GM11168 (cell line): ENCODE data around the gene WBP2NL.

Experiments
- in situ Hi-C: fragments of 300-500 bp; cut with MboI; formaldehyde crosslinking; loops from one replicate; pipeline ENCODE4 v1.12.0; 2022; ENCODE audit warnings: low sequenced_read_pairs; ENCODE audit not compliant: unreplicated experiment

WBP2NL gene

DNA sequence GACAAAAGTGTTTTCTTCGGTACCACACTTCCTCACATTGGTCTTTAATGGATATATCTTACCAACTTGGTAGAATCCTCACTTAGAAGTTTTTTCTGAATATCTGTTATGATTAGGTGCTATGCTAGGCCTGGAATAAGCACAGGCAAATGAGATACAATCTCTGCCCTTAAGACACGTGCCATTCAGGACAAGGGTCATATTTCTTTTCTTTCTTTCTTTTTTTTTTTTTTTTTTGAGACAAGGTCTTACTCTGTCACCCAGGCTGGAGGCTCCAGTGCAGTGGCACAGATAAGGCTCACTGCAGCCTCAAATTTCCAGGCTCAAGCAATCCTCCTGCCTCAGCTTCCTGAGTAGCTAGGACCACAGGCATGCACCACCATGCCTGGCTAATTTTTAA is 23.0 kb downstream of the WBP2NL start:
- in situ Hi-C loops: no loop called here

DNA sequence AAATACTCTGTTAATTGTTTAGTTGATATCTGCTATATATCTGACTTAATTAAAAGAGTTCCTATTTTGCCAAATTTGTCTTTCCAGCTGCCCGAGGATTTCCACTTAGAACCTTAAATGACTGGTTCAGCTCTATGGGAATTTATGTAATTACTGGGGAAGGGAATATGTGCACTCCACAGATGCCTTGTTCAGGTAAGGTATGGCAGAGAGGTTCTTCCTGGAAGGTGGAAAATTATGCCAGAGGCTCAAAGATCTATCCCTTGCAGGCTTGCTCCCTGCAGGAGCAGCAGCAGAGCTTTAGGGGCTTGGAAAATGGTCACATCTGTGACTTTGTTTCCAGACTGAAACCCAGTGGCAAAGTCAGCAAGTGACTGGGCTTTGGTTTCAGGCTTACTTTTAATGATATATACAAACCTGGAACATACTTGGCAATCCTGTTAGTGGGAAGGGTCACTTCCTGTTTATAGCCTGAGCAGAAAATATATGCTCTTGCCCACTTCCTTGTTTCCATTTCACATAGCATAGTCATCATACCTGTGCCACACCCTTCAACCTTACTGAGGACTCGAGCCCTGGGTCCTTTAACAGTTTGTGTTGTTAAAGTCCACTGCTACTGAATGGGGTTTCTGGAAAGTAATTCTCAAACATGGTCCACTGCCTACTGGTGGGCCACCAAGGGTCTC is 23.7 kb downstream of the WBP2NL start:
- in situ Hi-C loops: no loop called here

DNA sequence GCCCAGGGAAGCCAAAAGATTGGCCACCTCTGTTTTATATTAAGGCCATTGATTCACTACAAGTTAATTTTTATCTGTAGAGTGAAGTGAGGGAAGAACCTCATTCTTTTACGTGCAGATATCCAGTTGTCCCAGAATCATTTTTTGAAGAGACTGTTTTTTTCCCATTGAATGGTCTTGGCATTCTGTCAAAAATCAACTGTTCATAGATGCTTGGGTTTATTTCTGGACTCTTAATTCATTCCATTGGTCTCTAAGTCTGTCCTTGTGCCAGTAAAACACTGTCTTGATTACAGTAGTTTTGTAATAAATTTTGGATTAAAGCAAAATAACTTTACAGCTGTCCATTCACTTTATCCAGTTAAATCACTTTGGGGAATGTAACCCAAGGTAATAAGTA is 26.8 kb downstream of the WBP2NL start:
- in situ Hi-C loops: no loop called here

DNA sequence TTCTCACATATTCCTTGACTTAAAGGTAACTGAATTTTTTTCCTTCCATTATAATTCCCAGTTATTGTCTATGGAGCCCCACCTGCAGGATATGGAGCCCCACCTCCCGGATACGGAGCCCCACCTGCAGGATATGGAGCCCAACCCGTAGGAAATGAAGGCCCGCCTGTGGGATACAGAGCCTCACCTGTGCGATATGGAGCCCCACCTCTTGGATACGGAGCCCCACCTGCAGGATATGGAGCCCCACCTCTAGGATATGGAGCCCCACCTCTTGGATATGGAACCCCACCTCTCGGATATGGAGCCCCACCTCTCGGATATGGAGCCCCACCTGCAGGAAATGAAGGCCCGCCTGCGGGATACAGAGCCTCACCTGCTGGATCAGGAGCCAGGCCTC is 28.1 kb downstream of the WBP2NL start:
- in situ Hi-C loops: no loop called here

DNA sequence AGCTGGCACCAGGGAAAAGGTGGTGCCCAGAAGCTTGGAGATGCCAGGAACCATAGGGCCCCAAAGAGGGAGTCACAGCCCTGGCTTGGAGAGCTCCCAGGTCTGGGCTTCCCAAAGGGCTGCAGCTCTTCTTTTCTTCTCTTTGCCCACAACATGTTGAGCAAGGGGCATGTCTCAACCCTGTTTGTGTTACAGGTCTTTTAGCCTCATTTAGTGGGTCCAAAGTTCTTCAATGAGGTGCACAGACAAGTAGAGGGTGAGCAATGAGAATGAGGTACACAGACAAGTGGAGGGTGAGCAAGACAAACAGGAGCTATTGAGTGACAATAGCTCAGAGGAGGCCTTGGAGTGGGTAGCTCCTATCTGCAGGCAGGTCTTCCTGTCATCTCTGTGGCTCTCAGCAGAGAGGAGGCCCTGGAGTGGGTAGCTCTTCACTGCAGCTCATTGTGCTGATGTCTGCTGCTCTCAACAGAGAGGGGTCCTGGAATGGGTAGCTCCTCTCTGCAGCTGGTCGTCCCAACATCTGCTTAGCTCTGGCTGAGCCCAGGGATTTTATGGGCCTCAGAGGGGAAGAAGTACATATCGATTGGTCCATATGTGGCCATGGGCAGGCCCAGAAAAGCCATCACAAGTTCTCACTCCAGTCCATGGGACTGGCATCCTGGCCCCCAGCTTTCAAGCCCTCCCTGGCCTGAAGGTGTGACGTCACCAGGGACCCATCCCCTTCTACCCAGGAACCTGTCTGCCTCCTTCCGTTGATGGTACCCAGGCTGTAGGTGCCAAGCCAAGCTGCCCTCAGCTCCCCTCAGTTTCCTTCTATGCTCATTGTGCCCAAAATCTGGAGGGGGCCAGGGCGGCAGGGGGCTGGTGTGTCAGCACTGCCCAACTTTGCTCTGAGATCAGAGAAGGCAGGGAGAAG is 34.9 kb downstream of the WBP2NL start:
- in situ Hi-C loops: no loop called here

DNA sequence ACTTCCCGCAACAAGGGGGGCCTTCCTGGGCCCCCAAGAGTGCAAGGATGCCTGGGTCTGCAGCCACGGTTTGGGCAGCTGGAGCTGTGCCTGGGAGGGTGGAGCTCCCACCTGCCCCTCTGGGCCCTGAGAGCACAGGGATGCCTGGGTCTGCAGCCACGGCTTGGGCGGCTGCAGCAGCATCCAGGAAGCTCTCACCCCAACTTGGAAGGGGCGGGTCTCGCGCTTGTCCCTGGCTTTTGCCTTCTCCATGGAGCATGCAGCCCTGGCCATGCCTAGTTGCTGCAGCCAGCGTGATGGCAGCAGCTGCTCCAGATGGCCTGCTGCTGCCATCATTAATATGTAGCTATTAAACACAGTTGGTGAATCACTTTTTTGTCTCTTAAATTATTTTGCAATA is 36.7 kb downstream of the WBP2NL start:
- in situ Hi-C loops: no loop called here

DNA sequence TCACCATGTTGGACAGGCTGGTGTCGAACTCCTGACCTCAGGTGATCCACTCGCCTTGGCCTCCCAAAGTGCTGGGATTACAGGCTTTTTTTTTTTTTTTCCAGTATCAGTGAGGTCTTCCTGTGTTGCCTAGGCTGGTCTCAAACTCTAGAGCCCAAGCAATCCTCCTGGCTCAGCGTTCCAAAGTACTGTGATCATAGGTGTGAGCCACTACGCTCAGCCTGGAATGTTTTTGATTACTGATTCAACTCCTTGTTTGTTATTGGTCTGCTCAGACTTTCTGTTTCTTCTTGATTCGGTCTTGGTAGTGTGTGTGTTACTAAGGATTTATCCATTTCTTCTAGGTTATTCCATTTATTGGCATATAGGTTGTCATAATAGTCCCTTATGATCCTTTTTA is 40.7 kb downstream of the WBP2NL start:
- in situ Hi-C loops: no loop called here

DNA sequence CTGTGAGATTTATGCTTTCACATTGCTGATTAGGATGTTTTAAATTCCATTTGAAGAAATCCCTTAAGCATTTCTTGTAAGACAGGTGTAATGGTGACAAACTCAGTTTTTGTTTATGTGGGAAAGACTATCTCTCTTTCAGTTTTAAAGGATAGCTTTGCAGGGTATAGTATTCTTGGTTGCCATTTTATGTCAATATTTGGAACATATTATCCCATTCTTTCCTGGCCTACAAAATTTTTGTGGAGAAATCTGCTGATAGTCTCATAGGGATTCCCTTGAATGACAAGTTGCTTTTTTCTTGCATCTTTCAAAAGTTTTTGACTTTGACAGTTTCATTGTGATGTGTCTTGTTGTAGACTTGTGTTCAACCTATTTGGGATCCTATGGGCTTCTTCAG is 43.2 kb downstream of the WBP2NL start:
- in situ Hi-C loops: no loop called here

DNA sequence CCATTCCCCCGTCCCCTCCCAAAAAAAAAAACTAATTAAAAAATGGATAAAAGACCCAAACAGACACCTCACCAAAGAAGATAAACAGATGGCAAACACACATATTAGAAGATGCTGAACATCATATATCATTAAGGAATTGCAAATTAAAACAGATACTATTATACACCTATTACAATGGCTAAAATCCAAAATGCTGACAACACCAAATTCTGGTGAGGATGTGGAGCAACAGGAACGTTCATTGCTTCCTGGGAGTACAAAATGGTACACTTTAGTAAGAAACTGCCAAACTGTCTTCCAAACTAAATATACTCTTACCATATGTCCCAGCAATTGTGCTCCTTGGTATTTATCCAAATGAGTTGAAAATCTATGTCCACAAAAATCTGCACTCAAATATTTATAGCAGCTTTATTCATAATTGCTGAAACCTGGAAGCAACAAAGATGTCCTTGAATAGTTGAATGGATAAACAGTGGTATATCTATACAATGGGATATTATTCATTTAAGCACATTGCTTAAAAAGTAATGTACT is 52.1 kb downstream of the WBP2NL start:
- in situ Hi-C loops: no loop called here

DNA sequence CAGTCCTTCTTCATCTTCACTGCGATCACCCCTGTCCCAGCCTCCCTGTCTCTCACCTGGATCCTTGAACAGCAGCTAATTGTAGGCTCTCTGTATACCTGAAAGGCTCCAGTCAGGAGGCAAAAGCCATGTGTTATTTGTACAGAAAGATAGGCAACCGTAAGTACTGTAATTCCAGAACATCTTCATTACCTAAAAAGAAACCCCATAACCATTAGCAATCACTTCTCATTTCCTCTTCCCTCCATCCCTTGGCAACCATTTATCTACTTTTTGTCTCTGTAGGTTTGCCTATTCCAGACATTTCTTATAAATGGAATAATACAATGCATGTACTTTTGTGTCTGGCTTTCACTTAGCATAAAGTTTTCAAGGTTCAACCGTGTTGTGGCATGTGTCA is 54.2 kb downstream of the WBP2NL start:
- in situ Hi-C loops: no loop called here

DNA sequence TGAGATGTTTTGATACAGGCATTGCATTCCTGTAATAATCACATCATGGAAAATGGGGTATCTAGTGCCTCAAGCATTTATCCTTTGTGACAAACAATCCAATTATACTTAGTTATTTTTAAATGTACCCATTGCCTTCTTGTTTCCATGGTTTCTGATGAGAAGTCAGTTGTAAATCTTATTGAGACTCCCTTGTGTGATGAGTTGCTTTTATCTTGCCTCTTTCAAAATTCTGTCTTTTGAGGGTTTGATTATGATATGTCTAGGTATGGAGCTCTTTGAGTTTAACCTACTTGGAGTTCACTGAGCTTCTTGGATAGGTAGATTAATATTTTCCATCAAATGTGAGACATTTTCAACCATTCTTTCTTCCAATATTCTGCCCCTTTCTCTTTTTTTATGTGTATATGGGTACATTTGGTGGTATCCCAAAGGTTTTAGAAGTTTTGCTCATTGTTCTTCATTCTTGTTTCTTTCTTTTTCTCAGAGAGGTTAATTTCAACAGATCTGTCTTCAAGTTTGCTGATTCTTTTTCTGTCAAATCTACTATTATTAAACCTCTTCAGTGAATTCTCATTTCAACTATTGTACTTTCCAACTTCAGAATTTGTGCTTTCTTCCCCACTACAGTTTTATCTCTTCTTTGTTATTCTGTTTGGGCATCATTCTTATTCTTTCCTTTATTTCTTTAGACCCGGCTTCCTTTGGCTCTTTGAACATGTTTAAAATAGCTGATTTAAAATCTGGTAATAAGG is 58.3 kb downstream of the WBP2NL start:
- in situ Hi-C loops: no loop called here

DNA sequence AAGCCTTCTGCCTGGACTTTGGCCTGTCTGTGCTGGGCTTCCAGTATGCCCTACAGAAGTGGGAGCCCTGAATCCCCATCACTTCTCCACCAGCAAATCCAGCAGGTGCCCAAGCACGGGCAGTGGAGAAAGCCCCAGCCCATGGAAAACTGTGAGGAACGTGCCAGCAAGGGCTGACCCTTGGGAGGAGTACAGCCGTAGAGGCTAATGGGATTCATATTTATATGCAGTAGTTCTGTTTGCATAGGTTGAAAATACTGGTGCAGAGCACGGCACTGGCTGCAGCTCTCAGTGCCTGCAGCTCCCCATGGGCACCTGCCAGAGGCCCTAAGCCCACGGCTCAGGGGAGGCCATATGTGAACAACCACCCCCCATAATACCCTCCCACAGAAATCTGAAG is 61.9 kb downstream of the WBP2NL start:
- in situ Hi-C loops: no loop called here

DNA sequence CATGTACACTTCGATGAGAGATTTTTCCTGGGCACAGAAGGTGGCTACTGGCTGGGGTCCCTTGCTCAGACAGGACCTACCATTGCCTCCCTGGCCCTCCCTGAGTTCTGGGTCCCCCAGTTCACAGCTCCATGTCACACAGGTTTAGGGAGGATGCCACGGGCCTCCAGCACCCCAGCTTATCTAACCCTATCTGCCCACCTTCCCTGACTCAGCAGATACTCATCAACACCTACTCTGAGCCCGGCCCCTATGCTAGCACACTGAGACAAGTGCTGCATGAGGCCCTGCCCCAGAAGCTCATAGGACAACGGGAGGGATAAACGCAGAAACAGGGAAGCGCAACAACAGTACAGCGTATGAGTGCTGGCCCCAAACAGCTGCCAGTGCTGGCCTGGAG is 62.5 kb downstream of the WBP2NL start:
- in situ Hi-C loops: no loop called here

DNA sequence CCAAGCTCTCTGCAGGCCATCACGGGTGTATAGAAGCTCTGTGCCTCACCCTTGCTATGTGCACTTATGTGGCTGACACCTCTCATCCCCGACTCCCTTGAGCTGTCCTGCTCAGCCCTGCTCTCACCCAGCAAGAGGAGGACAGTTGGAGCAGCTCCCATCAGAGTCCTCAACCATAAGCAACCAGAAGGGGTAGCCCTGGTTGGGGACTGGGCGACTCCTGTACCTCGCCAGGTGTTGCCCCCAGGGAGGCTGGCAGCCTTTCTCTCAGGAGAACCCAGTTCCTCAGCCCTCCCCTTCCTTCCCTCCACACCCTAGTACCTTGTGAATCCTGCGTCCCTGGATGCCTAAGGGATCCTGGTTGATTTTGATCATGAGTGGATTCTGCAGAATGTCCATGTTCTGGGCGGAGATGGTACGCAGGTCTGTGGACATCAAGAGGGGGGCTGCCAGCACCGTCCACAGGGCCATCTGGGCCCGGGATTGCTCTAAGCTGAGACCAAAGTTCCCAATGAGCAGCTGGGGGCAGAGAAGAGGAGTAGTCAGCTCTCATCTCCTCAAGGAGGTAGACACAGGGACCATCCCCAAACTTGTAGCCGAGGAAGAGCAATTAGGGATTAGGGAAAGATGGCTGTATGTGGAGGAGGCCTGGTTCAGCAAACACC is 64.0 kb downstream of the WBP2NL start:
- in situ Hi-C loops: no loop called here

DNA sequence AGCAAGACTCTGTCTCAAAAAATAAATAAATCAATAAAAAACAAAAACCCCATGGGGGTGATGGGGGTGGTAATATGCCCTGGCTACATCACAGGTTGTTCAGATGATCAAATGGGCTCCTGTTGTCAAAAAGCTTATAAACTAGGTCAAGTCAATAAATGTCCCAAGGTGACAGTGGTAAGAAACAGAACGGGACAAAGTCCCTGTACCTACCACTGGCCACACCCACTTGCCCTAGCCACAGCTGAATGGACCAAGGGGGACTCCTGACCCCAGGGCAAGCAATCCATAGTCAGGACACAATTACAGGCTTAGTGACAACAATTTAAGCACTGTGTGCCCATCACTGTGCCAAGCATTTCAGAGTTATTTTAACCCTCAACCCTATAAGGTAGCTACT is 66.0 kb downstream of the WBP2NL start:
- in situ Hi-C loops: no loop called here

DNA sequence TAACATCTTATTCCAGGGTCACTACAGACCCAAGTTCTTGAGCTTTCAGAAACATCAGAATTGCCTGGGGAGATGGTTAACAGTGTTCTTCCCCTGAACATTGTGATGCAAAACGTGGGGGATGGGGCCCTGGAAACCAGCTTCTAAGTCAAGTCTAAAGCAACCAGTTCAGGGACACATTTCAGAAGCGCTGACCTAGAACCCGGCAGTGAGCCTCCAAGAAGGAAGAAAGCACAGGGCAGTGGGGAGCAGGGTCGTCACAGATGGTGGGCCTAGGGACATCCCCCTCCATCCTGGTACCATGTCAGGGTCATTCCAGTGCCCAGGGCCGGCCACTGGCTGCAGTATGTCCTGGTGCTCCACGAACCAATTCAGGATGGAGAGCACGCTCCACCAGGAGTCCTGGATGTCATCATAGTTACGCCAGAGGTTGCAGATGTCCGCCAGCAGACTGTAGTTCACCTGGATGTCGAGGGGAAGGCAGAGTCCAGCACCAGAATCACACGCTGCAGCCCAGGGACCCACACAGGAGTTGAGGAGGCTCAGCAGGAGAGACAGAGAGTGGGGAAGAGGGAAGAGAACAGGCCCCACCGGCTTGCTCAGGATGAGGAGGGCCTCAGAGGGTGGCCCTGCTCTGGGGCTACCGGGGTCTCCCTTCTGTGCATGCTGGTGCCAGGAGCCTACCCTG is 67.0 kb downstream of the WBP2NL start:
- in situ Hi-C loops: no loop called here

DNA sequence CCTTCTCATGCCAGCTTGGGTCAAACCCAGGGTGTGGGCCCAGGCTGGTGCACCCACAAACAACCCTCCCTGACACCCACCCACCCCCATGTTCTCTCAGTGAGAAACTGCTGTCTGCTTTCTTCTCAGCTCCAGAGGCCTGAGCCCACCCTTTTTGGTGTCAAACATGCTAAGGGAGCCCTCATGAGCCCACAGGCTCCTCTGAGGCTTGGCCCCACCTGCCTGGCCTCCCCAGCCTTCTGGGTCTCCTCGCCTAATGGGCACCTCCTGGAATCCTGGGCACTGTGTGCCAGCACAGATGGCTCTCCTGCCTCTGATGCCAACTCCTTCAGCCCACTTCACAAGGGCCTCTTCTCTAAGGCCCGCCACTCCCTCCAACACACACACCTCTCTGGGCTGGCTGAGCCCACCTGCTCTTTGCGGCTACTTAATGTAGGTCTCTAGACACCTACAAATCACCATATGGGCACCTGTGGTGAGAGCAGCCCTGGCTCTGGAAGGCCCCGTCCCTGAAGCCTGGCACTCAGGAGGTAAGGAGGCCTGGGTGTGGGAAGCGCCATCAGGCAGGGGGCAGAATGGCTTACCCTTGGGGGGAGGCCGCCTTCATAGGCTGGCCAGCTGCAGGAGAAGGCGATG is 67.7 kb downstream of the WBP2NL start:
- in situ Hi-C loops: no loop called here

DNA sequence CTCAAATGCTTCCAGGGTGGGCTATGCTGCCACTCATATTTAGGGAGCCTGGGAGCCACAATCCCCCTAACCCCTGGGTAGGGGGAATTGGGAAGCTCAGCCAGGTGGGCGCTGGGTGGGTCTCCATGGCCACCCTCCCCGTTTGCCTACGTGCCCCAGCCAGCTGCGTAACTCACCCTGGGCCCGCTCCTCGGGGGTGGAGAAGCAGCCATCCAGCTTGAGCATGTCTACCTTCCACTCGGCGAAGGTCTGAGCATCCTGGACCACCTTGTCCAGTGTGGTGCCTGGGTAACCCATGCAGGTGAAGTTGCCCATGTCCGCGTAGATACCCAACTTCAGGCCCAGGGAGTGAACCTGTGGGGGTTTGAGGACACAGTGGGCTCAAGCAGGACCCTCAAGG is 68.3 kb downstream of the WBP2NL start:
- in situ Hi-C loops: no loop called here

DNA sequence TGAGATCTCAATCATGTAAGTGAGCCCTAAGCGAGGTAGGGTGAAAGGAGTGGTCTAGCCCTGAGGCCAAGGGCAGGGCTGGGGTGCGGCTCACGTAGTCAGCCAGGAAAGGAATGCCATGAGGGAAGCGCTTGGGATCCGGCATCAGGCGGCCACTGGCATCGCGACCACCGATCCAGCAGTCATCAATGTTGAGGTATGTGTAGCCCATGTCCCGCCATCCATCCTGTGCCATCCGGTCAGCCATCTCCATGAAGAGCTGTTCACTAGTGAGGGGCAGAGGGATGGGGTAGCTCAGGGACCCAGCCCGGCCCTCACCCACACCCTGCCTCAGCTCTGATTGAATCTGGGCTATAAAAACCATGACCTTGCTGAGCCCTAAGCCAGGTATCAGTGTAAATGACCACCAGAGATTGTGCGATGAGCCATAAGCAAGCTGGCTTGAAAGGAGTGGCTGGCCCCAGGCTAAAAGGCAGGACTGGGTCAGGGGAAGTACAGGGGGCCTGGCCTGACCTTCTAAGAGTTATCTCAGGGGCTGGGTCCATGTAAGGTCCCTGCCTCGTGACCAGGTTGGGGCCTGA is 69.2 kb downstream of the WBP2NL start:
- in situ Hi-C loops: no loop called here
